Measurements from ENCODE around the gene TMEM202.
"Not testable (repeated sequence)": the region's sequence is repeated elsewhere in the genome, so short reads cannot be mapped to it uniquely, and the experiment has no call there.

The TMEM202 gene

GRCh38 chr15:72379856-72380430 lies 18.2 kb upstream of the TMEM202 start:
- TF ChIP-seq, protein P1, sequence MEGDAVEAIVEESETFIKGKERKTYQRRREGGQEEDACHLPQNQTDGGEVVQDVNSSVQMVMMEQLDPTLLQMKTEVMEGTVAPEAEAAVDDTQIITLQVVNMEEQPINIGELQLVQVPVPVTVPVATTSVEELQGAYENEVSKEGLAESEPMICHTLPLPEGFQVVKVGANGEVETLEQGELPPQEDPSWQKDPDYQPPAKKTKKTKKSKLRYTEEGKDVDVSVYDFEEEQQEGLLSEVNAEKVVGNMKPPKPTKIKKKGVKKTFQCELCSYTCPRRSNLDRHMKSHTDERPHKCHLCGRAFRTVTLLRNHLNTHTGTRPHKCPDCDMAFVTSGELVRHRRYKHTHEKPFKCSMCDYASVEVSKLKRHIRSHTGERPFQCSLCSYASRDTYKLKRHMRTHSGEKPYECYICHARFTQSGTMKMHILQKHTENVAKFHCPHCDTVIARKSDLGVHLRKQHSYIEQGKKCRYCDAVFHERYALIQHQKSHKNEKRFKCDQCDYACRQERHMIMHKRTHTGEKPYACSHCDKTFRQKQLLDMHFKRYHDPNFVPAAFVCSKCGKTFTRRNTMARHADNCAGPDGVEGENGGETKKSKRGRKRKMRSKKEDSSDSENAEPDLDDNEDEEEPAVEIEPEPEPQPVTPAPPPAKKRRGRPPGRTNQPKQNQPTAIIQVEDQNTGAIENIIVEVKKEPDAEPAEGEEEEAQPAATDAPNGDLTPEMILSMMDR (IDR thresholded peaks at IDR 0.05; ENCODE audit: insufficient read depth, missing control alignments), result no peak
- no peak for FAIRE-seq
- DNase-seq (ENCODE audit: insufficient read length, low spot score), result no peak

- FAIRE-seq, result no peak
- TF ChIP-seq, protein P1 (IDR thresholded peaks at IDR 0.05; ENCODE audit: insufficient read depth, missing control alignments), result no peak
- DNase-seq (ENCODE audit: insufficient read length, low spot score), result no peak
These were observed 17.4 kb upstream of the TMEM202 start for GRCh38 chr15:72380743-72381142.

- FAIRE-seq, result no peak
- TF ChIP-seq, protein P1 (IDR thresholded peaks at IDR 0.05; ENCODE audit: insufficient read depth, missing control alignments), result peak; percentile 19
- DNase-seq (ENCODE audit: insufficient read length, low spot score), result no peak
These were observed 16.0 kb upstream of the TMEM202 start for GRCh38 chr15:72382146-72382545.

- DNase-seq (ENCODE audit: insufficient read length, low spot score) (no peak), FAIRE-seq (no peak)
- TF ChIP-seq, protein P1 (IDR thresholded peaks at IDR 0.05; ENCODE audit: insufficient read depth, missing control alignments), result no peak
These were observed 10.4 kb upstream of the TMEM202 start for GRCh38 chr15:72387741-72388140.

- FAIRE-seq, result no peak
These were observed 8.9 kb upstream of the TMEM202 start for GRCh38 chr15:72389231-72389630.

DNA sequence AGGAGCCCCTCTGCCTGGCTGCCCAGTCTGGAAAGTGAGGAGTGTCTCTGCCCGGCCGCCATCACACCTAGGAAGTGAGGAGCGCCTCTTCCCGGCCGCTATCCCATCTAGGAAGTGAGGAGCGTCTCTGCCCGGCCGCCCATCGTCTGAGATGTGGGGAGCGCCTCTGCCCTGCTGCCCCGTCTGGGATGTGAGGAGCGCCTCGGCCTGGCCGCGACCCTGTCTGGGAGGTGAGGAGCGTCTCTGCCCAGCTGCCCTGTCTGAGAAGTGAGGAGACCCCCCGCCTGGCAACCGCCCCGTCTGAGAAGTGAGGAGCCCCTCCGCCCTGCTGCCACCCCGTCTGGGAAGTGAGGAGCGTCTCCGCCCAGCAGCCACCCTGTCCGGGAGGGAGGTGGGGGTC lies 1.8 kb upstream of the TMEM202 start:
- FAIRE-seq; DNase-seq (ENCODE audit: insufficient read length, low spot score): not testable (repeated sequence)

More at GRCh38 chr15:72389231-72389630, 8.9 kb upstream of the TMEM202 start:
- TF ChIP-seq, protein P1 (IDR thresholded peaks at IDR 0.05; ENCODE audit: insufficient read depth, missing control alignments), result no peak
- DNase-seq (ENCODE audit: insufficient read length, low spot score), result no peak

DNA sequence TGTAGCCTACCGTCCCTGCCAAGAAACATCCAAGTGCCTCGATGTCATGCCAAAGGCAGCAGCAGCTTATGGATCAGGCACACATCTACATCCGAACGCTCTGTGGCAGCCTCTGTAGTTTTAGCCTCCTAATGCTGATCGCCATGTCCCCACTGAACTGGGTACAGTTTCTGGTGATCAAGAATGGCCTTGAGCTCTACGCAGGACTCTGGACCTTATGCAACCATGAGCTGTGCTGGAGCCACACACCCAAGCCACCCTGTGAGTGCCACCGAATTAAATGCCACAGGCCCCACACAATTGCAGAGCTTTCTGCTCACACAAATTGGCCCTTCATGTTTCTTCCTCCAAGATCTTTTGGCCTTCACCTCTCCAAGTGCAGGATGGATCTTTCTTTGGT lies 543 bp downstream of the TMEM202 start:
- TF ChIP-seq, protein P1 (IDR thresholded peaks at IDR 0.05; ENCODE audit: insufficient read depth, missing control alignments), result no peak
- no peak for DNase-seq (ENCODE audit: insufficient read length, low spot score)
- no peak for FAIRE-seq

- no peak for DNase-seq (ENCODE audit: insufficient read length, low spot score)
- no peak for FAIRE-seq
- TF ChIP-seq, protein P1 (IDR thresholded peaks at IDR 0.05; ENCODE audit: insufficient read depth, missing control alignments), result no peak
These were observed 4.6 kb downstream of the TMEM202 start for GRCh38 chr15:72402726-72403125.

Measured in D721Med (cell line).